PC-3 (cell line): ENCODE measurements around the gene ALG5. TPM values are rescaled to one million over a fixed set of nuclear protein-coding genes. Genes with fewer than 3 reads are reported as not detected.

Experiments used
- ATAC-seq: fragments of 200-7000 bp; cut with Tn5 transposase; 2 replicates; pipeline ENCODE4 v1.9.1; 2020; ENCODE audit warnings: mild to moderate bottlenecking, moderate library complexity
- BruUV-seq: library from RNA; stranded (reverse); fragments of 400-500 nt; replicated peaks from 2 replicates; lab custom pipeline; 2021; lab: Mats Ljungman, UMichigan
- CTCF ChIA-PET: fragments of 300-600 bp; sonication (Branson Sonifier 250); formaldehyde crosslinking; loops from one replicate; lab custom pipeline; 2022; ENCODE audit warnings: antibody characterized with exemption; lab: Charles Lee
- POLR2A ChIA-PET: fragments of 300-600 bp; sonication (Branson Sonifier 250); formaldehyde crosslinking; loops from one replicate; lab custom pipeline; 2022; ENCODE audit warnings: antibody characterized with exemption; ENCODE audit not compliant: unreplicated experiment; lab: Charles Lee
- DNase-seq: peaks from one replicate; pipeline ENCODE4 v3.0.0-alpha.2; 2015
- H2AFZ ChIP-seq: fragments of 300-600 bp; sonication (generic); 2 replicates; pipeline ENCODE4 v1.6.0; 2016; ENCODE audit warnings: antibody characterized with exemption, low read length
- H3F3A ChIP-seq: fragments of 300-600 bp; sonication (generic); one replicate; pipeline ENCODE4 v1.6.0; 2017; ENCODE audit warnings: antibody characterized with exemption, low read length, control low read depth, mild to moderate bottlenecking; ENCODE audit not compliant: unreplicated experiment
- H3K27ac ChIP-seq: fragments of 300-600 bp; sonication (generic); 2 replicates; pipeline ENCODE4 v1.5.1; 2016; ENCODE audit warnings: mild to moderate bottlenecking, low read length
- H3K27me3 ChIP-seq: fragments of 300-600 bp; sonication (generic); 2 replicates; pipeline ENCODE4 v1.6.1; 2016; ENCODE audit warnings: low read length, mixed read lengths
- H3K36me3 ChIP-seq: fragments of 300-600 bp; sonication (generic); 2 replicates; pipeline ENCODE4 v1.6.1; 2016; ENCODE audit warnings: low read depth, mixed run types, low read length, mixed read lengths
- H3K4me1 ChIP-seq: fragments of 300-600 bp; sonication (generic); 2 replicates; pipeline ENCODE4 v1.5.1; 2016; ENCODE audit warnings: low read length; ENCODE audit not compliant: insufficient read depth
- H3K4me2 ChIP-seq: fragments of 300-600 bp; sonication (generic); 2 replicates; pipeline ENCODE4 v1.6.0; 2016; ENCODE audit warnings: low read length
- H3K4me3 ChIP-seq: fragments of 300-600 bp; sonication (generic); 2 replicates; pipeline ENCODE4 v1.5.1; 2016; ENCODE audit warnings: mild to moderate bottlenecking, low read length, mixed read lengths
- H3K79me2 ChIP-seq: fragments of 300-600 bp; sonication (generic); 2 replicates; pipeline ENCODE4 v1.6.1; 2017; ENCODE audit warnings: low read length, mixed read lengths
- H3K9ac ChIP-seq: fragments of 300-600 bp; sonication (generic); 2 replicates; pipeline ENCODE4 v1.6.0; 2016; ENCODE audit warnings: mild to moderate bottlenecking, low read length
- H3K9me2 ChIP-seq: fragments of 300-600 bp; sonication (generic); replicated peaks from 2 replicates; pipeline ENCODE4 v1.6.1; 2016; ENCODE audit warnings: mixed run types, low read length, mixed read lengths
- H3K9me3 ChIP-seq: fragments of 300-600 bp; sonication (generic); 2 replicates; pipeline ENCODE4 v1.6.1; 2016; ENCODE audit warnings: low read length, mixed read lengths
- H4K20me1 ChIP-seq: fragments of 300-600 bp; sonication (generic); 2 replicates; pipeline ENCODE4 v1.6.1; 2016; ENCODE audit warnings: low read length, mixed read lengths
- EZH2 ChIP-seq: fragments of 300-600 bp; sonication (generic); IDR thresholded peaks from one replicate; pipeline ENCODE4 v1.6.1; 2017; ENCODE audit warnings: antibody characterized with exemption, mild to moderate bottlenecking, low read length; ENCODE audit not compliant: unreplicated experiment
- EZH2phosphoT487 ChIP-seq: fragments of 300-600 bp; sonication (generic); IDR thresholded peaks from 2 replicates; pipeline ENCODE4 v1.6.1; 2018; ENCODE audit warnings: mild to moderate bottlenecking, antibody characterized with exemption, low read length, borderline replicate concordance
- intact Hi-C: fragments of 100-400 bp; cut with micrococcal nuclease; formaldehyde crosslinking; loops from 2 replicates; pipeline ENCODE4 v1.9.0; 2023
- total RNA-seq: library from RNA; depleted of rRNA; stranded (reverse); fragments of >200 nt; gene quantifications from 2 replicates; pipeline ENCODE4 v1.2.3, GENCODE V29; 2014
- TF ChIP-seq, protein P1 (sequence below): fragments of 300-600 bp; sonication (generic); conservative IDR thresholded peaks from 2 replicates; pipeline ENCODE4 v1.5.1; 2017; ENCODE audit warnings: antibody characterized with exemption, low read depth, mild to moderate bottlenecking, low read length

The ALG5 gene
- total RNA-seq, 1 experiment from 2014 or later = 19.7 TPM

DNA sequence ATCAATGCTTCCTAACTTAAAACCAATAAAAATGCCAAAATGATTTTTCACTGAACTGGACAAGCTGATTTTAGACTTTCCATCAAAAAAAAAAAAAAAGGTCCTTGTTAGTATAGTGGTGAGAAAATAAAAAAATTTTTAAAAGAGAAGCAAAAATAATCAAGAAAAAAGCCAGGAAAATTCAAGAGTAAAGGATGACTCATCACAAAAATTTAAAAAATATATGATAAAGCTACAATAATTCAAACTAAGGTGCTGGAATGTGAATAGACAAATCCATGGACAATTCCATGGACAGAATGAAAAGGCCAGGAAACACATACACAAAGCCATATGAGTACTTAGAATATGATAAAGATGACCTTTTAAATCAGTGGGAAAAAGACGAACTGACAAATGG lies 26.1 kb downstream of the ALG5 start:
- H3F3A ChIP-seq = no peaks in the 10 kb centered on the region
- no peak overlapping the region for H3K4me2 ChIP-seq
- no peaks in the 10 kb centered on the region for H3K9me3 ChIP-seq
- no peaks in the 10 kb centered on the region for H3K27me3 ChIP-seq
- H3K4me3 ChIP-seq = no peak overlapping the region
- TF ChIP-seq EZH2 = no peak
- no peak for TF ChIP-seq EZH2phosphoT487
- TF ChIP-seq, protein P1, sequence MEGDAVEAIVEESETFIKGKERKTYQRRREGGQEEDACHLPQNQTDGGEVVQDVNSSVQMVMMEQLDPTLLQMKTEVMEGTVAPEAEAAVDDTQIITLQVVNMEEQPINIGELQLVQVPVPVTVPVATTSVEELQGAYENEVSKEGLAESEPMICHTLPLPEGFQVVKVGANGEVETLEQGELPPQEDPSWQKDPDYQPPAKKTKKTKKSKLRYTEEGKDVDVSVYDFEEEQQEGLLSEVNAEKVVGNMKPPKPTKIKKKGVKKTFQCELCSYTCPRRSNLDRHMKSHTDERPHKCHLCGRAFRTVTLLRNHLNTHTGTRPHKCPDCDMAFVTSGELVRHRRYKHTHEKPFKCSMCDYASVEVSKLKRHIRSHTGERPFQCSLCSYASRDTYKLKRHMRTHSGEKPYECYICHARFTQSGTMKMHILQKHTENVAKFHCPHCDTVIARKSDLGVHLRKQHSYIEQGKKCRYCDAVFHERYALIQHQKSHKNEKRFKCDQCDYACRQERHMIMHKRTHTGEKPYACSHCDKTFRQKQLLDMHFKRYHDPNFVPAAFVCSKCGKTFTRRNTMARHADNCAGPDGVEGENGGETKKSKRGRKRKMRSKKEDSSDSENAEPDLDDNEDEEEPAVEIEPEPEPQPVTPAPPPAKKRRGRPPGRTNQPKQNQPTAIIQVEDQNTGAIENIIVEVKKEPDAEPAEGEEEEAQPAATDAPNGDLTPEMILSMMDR = no peak
- BruUV-seq = no TSS peak
- no peak overlapping the region for H3K9ac ChIP-seq
- no peaks in the 10 kb centered on the region for H3K79me2 ChIP-seq
- H3K36me3 ChIP-seq = peaks cover 11% of the 10 kb centered on the region; the same call in 1 of the 2 replicates
- no peak for DNase-seq
- H3K9me2 ChIP-seq = no peaks in the 10 kb centered on the region
- ChIA-PET POLR2A (no interaction called here), CTCF (interaction anchor here (0.7 to 0.8 kb wide), 2 partner anchors 102 to 115 kb away, joined by 4 to 9 read pairs; no protein-coding TSS in a partner anchor)
- ATAC-seq = no peak
- no peak overlapping the region for H2AFZ ChIP-seq
- no peaks in the 10 kb centered on the region for H4K20me1 ChIP-seq
- no peaks in the 10 kb centered on the region for H3K4me1 ChIP-seq
- intact Hi-C loops = no loop called here
- H3K27ac ChIP-seq = no peak overlapping the region

DNA sequence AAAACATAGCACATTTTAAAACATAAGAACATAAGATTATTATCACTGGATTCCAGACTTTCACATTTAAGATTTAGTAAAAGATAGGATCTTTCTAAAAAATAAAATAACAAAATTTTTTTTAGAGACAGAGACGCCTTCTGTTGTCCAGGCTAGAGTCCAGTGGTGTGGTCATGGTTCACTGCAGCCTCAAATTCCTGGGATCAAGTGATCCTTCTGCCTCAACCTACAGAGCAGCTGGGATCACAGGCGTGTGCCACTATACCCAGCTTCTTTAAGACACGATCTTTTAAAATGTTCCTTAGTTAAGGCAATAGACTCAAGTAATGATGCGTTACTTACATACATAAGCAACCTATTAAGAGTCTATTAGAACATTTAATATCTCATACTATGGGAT lies 32.7 kb downstream of the ALG5 start:
- Histone ChIP-seq H3K4me1 (peaks cover 15% of the 10 kb centered on the region), H3K9me2 (no peaks in the 10 kb centered on the region), H3K27ac (peak overlapping the region; percentile 51), H3K4me2 (peak overlapping the region; percentile 78), H2AFZ (no peak overlapping the region), H3K36me3 (peaks cover 18% of the 10 kb centered on the region; the same call in 1 of the 2 replicates), H3K79me2 (no peaks in the 10 kb centered on the region), H3K27me3 (no peaks in the 10 kb centered on the region), H3F3A (peaks cover 5% of the 10 kb centered on the region), H3K9me3 (no peaks in the 10 kb centered on the region), H4K20me1 (no peaks in the 10 kb centered on the region), H3K9ac (no peak overlapping the region), H3K4me3 (no peak overlapping the region)
- ChIA-PET POLR2A (no interaction called here), CTCF (no interaction called here)
- intact Hi-C loops = no loop called here
- no TSS peak for BruUV-seq
- DNase-seq (no peak), ATAC-seq (no peak)
- TF ChIP-seq EZH2 = no peak
- TF ChIP-seq, protein P1 = no peak
- TF ChIP-seq EZH2phosphoT487 = no peak

DNA sequence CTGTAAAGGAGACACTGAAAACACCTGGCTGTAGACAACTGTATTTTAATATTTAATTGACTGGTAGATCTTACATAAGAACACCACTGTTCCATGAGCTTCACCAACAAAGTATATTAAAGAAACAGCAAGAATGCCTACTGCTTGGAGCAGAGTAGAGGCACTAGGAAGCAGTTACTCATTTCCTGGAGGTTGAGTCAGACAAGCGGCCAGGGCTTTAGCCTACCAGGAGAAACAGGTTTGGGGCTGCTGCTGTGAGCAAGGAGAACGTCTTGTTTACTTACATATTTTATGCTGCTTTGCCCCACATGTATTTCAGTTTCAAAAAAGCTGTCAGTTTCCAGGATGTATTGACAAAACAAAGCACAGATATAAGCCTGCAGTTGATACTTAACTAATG lies 33.4 kb downstream of the ALG5 start:
- intact Hi-C loops = no loop called here
- DNase-seq = peak; percentile 85
- Histone ChIP-seq H3K9me2 (no peaks in the 10 kb centered on the region), H4K20me1 (no peaks in the 10 kb centered on the region), H3K9ac (no peak overlapping the region), H3K9me3 (no peaks in the 10 kb centered on the region), H2AFZ (no peak overlapping the region), H3K27me3 (no peaks in the 10 kb centered on the region), H3K4me2 (peak overlapping the region; percentile 78), H3K27ac (peak overlapping the region; percentile 51), H3K4me1 (peaks cover 15% of the 10 kb centered on the region), H3K36me3 (peaks cover 18% of the 10 kb centered on the region; the same call in 1 of the 2 replicates), H3K4me3 (no peak overlapping the region), H3K79me2 (no peaks in the 10 kb centered on the region), H3F3A (peaks cover 5% of the 10 kb centered on the region)
- no TSS peak for BruUV-seq
- ChIA-PET CTCF (no interaction called here), POLR2A (no interaction called here)
- ATAC-seq = peak; percentile 100
- TF ChIP-seq EZH2 (no peak), EZH2phosphoT487 (no peak)
- TF ChIP-seq, protein P1 = no peak
